SK-N-SH treated with all-trans-retinoic acid at 6 μM for 48 hours (cell line): ENCODE results near the gene IQSEC3.

ENCODE experiments used
- ATAC-seq: fragments of 200-7000 bp; cut with Tn5 transposase; 3 replicates; pipeline ENCODE4 v1.9.1; 2020; ENCODE audit warnings: mild to moderate bottlenecking, moderate library complexity
- ARNTL ChIP-seq: fragments of 450-650 bp; formaldehyde crosslinking; IDR thresholded peaks from 2 replicates; pipeline ENCODE4 v1.5.0; 2020; ENCODE audit warnings: low read depth, mild to moderate bottlenecking, moderate library complexity, borderline replicate concordance
- BACH2 ChIP-seq: fragments of 250-450 bp; sonication (Bioruptor Pico); IDR thresholded peaks from 2 replicates; pipeline ENCODE4 v1.9.0; 2021; ENCODE audit warnings: mild to moderate bottlenecking, borderline replicate concordance
- CREB5 ChIP-seq: fragments of 250-450 bp; sonication (Bioruptor Pico); IDR thresholded peaks from 2 replicates; pipeline ENCODE4 v1.5.1; 2020; ENCODE audit warnings: low read depth, mild to moderate bottlenecking, moderate library complexity
- CSDC2 ChIP-seq: fragments of 250-450 bp; sonication (Bioruptor Pico); IDR thresholded peaks from 2 replicates; pipeline ENCODE4 v1.5.0; 2020; ENCODE audit warnings: mild to moderate bottlenecking, moderate library complexity
- CSRNP3 ChIP-seq: fragments of 250-450 bp; sonication (Bioruptor Pico); IDR thresholded peaks from 2 replicates; pipeline ENCODE4 v1.5.1; 2021; ENCODE audit warnings: mild to moderate bottlenecking, moderate library complexity
- ESRRG ChIP-seq: fragments of 250-450 bp; sonication (Bioruptor Pico); IDR thresholded peaks from 2 replicates; pipeline ENCODE4 v1.6.1; 2021; ENCODE audit warnings: mild to moderate bottlenecking
- GLIS3 ChIP-seq: fragments of 250-450 bp; sonication (Bioruptor Pico); IDR thresholded peaks from 2 replicates; pipeline ENCODE4 v1.5.0; 2020; ENCODE audit warnings: mild to moderate bottlenecking, moderate library complexity
- ISL1 ChIP-seq: fragments of 250-450 bp; sonication (Bioruptor Pico); IDR thresholded peaks from 2 replicates; pipeline ENCODE4 v2.1.2; 2022; ENCODE audit warnings: mild to moderate bottlenecking, moderate library complexity
- OSR1 ChIP-seq: fragments of 250-450 bp; sonication (Bioruptor Pico); IDR thresholded peaks from 2 replicates; pipeline ENCODE4 v1.8.0; 2022; ENCODE audit warnings: moderate library complexity, mild to moderate bottlenecking, inconsistent platforms
- PATZ1 ChIP-seq: fragments of 250-450 bp; sonication (Bioruptor Pico); IDR thresholded peaks from 2 replicates; pipeline ENCODE4 v1.8.0; 2020; ENCODE audit warnings: mild to moderate bottlenecking, moderate library complexity, borderline replicate concordance
- POU6F1 ChIP-seq: fragments of 250-450 bp; sonication (Bioruptor Pico); IDR thresholded peaks from 2 replicates; pipeline ENCODE4 v1.8.0; 2021; ENCODE audit warnings: low read depth, mild to moderate bottlenecking, moderate library complexity, borderline replicate concordance
- PPARA ChIP-seq: fragments of 250-450 bp; sonication (Bioruptor Pico); IDR thresholded peaks from 2 replicates; pipeline ENCODE4 v1.5.0; 2020; ENCODE audit warnings: mild to moderate bottlenecking, borderline replicate concordance
- RARB ChIP-seq: fragments of 250-450 bp; sonication (Bioruptor Pico); IDR thresholded peaks from 2 replicates; pipeline ENCODE4 v1.8.0; 2021; ENCODE audit warnings: mild to moderate bottlenecking, moderate library complexity
- SNAI2 ChIP-seq: fragments of 250-450 bp; sonication (Bioruptor Pico); IDR thresholded peaks from 2 replicates; pipeline ENCODE4 v1.5.0; 2020; ENCODE audit warnings: mild to moderate bottlenecking, moderate library complexity
- TOX ChIP-seq: fragments of 250-450 bp; sonication (Bioruptor Pico); IDR thresholded peaks from 2 replicates; pipeline ENCODE4 v1.8.0; 2021; ENCODE audit warnings: mild to moderate bottlenecking, moderate library complexity, borderline replicate concordance
- TSHZ2 ChIP-seq: fragments of 250-450 bp; sonication (Bioruptor Pico); IDR thresholded peaks from 2 replicates; pipeline ENCODE4 v1.5.0; 2020; ENCODE audit warnings: mild to moderate bottlenecking, moderate library complexity
- ZFP3 ChIP-seq: fragments of 250-450 bp; sonication (Bioruptor Pico); IDR thresholded peaks from 2 replicates; pipeline ENCODE4 v1.5.0; 2020; ENCODE audit warnings: mild to moderate bottlenecking, moderate library complexity
- ZFP30 ChIP-seq: fragments of 450-650 bp; formaldehyde crosslinking; IDR thresholded peaks from 2 replicates; pipeline ENCODE4 v1.5.0; 2022; ENCODE audit warnings: mild to moderate bottlenecking, moderate library complexity
- ZNF565 ChIP-seq: fragments of 450-650 bp; formaldehyde crosslinking; conservative IDR thresholded peaks from 2 replicates; pipeline ENCODE4 v1.5.0; 2020; ENCODE audit warnings: low read depth, mild to moderate bottlenecking, moderate library complexity
- ZNF8 ChIP-seq: fragments of 450-650 bp; formaldehyde crosslinking; IDR thresholded peaks from 2 replicates; pipeline ENCODE4 v1.5.0; 2020; ENCODE audit warnings: mild to moderate bottlenecking, moderate library complexity

The IQSEC3 gene

GRCh38 chr12:165862-166368, 99.3 kb downstream of the IQSEC3 start:
- no peak for ATAC-seq
- TF ChIP-seq ZFP30 (CRISPR knock-in tag) = no peak
- TF ChIP-seq TOX (CRISPR knock-in tag) = no peak
- no peak for TF ChIP-seq ISL1 (CRISPR knock-in tag)
- no peak for TF ChIP-seq PPARA (CRISPR knock-in tag)
- no peak for TF ChIP-seq ARNTL (CRISPR knock-in tag)
- TF ChIP-seq TSHZ2 (CRISPR knock-in tag) = no peak
- TF ChIP-seq PATZ1 = no peak
- TF ChIP-seq ZNF565 = no peak

GRCh38 chr12:166425-167075, 100.0 kb downstream of the IQSEC3 start:
- TF ChIP-seq CSDC2 (CRISPR knock-in tag) (no peak), ZNF565 (no peak), CREB5 (no peak), ZNF8 (CRISPR knock-in tag) (no peak), PPARA (CRISPR knock-in tag) (no peak), SNAI2 (CRISPR knock-in tag) (no peak), ZFP3 (CRISPR knock-in tag) (no peak), POU6F1 (CRISPR knock-in tag) (no peak), TSHZ2 (CRISPR knock-in tag) (no peak), GLIS3 (CRISPR knock-in tag) (no peak), ESRRG (CRISPR knock-in tag) (no peak), OSR1 (CRISPR knock-in tag) (no peak), CSRNP3 (CRISPR knock-in tag) (no peak), PATZ1 (no peak), BACH2 (CRISPR knock-in tag) (no peak), RARB (CRISPR knock-in tag) (no peak), ZFP30 (CRISPR knock-in tag) (no peak)
- ATAC-seq = no peak
